Measurements from ENCODE around the gene HSPA1A.
"Not testable (repeated sequence)": the region's sequence is repeated elsewhere in the genome, so short reads cannot be mapped to it uniquely, and the experiment has no call there.

HSPA1A gene

DNA sequence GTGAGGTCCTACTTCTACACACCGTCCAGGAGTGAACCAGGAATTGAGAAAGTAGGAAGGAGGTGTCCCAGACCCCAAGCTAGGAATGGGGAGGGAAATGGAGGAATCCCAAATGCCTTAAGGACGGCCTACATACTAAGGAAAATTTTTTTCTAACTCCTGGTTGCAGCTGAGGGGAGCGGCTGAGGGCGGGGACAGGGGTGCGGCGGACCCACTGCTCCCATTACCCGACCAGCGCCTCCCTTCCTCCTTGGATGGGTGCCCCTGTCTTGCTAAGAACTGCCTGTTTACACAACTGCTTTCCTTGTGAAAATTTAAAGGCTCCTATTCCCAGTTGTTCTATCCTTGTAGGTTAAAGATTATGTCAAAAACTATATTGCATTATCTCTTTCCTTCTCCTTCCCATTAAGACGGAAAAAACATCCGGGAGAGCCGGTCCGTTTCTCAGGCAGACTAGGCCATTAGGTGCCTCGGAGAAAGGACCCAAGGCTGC, 11.5 kb downstream of the HSPA1A start:
- peaks cover 18% of the 10 kb centered on the region for H3K36me3 Mint-ChIP-seq (ENCODE audit: insufficient read depth)
- no peaks in the 10 kb centered on the region for H3K9me3 Mint-ChIP-seq
- peak overlapping the region; percentile 96 to 97 for H3K4me3 Mint-ChIP-seq
- peak overlapping the region; percentile 96 to 97 for H3K27ac Mint-ChIP-seq
- H3K27me3 Mint-ChIP-seq = no peaks in the 10 kb centered on the region
- DNase-seq = no peak
- peak; percentile 11 for ATAC-seq (replicated peaks)
- H3K4me1 Mint-ChIP-seq (ENCODE audit: low read depth in 2 of 2) = peaks cover 23 to 45% of the 10 kb centered on the region in 2 donors

DNA sequence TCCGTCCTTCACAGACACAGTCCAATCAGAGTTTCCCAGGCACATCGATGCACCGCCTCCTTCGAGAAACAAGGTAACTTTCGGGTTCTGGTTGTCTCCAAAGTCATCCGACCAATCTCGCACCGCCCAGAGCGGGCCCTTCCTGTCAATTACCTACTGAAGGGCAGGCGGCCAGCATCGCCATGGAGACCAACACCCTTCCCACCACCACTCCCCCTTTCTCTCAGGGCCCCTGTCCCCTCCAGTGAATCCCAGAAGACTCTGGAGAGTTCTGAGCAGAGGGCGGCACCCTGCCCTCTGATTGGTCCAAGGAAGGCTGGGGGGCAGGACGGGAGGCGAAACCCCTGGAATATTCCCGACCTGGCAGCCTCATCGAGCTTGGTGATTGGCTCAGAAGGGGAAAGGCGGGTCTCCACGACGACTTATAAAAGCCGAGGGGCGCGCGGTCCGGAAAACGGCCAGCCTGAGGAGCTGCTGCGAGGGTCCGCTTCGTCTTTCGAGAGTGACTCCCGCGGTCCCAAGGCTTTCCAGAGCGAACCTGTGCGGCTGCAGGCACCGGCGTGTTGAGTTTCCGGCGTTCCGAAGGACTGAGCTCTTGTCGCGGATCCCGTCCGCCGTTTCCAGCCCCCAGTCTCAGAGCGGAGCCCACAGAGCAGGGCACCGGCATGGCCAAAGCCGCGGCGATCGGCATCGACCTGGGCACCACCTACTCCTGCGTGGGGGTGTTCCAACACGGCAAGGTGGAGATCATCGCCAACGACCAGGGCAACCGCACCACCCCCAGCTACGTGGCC, 12.1 kb downstream of the HSPA1A start, which contains the start of gene HSPA1B:
Gene HSPA1B (plus strand): TSS at position 453 of the 794 bp plus-strand sequence. CDS start 213 bp downstream, at position 666.
- Mint-ChIP-seq H3K27ac (peak within 1 kb of the TSS; percentile 96 to 97), H3K4me3 (peak within 1 kb of the TSS; percentile 96 to 97), H3K4me1 (ENCODE audit: low read depth in 2 of 2) (peaks cover 18 to 39% of the 10 kb centered on the region in 2 donors), H3K36me3 (ENCODE audit: insufficient read depth) (peaks cover 12% of the 10 kb centered on the region), H3K27me3 (no peaks in the 10 kb centered on the region), H3K9me3 (no peaks in the 10 kb centered on the region)
- DNase-seq (peak; percentile 69 to 75 (median 73)), ATAC-seq (replicated peaks) (peak; percentile 67)

DNA sequence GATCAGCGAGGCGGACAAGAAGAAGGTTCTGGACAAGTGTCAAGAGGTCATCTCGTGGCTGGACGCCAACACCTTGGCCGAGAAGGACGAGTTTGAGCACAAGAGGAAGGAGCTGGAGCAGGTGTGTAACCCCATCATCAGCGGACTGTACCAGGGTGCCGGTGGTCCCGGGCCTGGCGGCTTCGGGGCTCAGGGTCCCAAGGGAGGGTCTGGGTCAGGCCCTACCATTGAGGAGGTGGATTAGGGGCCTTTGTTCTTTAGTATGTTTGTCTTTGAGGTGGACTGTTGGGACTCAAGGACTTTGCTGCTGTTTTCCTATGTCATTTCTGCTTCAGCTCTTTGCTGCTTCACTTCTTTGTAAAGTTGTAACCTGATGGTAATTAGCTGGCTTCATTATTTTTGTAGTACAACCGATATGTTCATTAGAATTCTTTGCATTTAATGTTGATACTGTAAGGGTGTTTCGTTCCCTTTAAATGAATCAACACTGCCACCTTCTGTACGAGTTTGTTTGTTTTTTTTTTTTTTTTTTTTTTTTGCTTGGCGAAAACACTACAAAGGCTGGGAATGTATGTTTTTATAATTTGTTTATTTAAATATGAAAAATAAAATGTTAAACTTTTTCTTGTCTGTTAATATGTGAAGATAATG, 14.4 kb downstream of the HSPA1A start:
- Mint-ChIP-seq H3K27ac (peak overlapping the region; percentile 90 to 93), H3K9me3 (no peaks in the 10 kb centered on the region), H3K4me3 (peak overlapping the region; percentile 87 to 88), H3K27me3 (no peaks in the 10 kb centered on the region), H3K4me1 (ENCODE audit: low read depth in 2 of 2) (peaks cover 17 to 33% of the 10 kb centered on the region in 2 donors), H3K36me3 (ENCODE audit: insufficient read depth) (peaks cover 20% of the 10 kb centered on the region)
- ATAC-seq (replicated peaks) (peak; percentile 31), DNase-seq (no peak)

DNA sequence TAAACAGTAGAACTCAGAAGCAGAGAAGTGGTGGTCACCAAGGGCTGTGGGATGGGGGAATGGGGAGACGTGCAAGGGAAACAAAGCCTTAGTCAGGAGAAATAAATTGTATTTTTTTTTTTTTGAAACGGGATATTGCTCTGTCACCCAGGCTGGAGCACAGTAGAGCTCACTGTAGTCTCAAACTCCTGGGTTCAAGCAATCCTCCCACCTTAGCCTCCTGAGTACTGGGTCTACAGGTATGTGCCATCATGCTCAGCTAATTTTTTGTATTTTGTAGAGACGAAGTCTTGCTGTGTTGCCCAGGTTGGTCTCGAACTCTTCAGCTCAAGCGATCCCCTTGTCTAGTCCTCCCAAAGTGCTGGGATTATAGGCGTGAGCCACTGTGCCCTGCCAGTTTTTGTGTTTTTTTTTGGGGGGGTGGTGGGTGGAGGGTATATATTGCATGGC, 15.6 kb downstream of the HSPA1A start:
- Mint-ChIP-seq H3K4me3 (peak overlapping the region; percentile 87 to 88), H3K27me3 (no peaks in the 10 kb centered on the region), H3K4me1 (ENCODE audit: low read depth in 2 of 2) (peaks cover 23 to 35% of the 10 kb centered on the region in 2 donors), H3K36me3 (ENCODE audit: insufficient read depth) (peaks cover 28% of the 10 kb centered on the region), H3K27ac (peak overlapping the region; percentile 90 to 93), H3K9me3 (no peaks in the 10 kb centered on the region)
- no peak for DNase-seq
- ATAC-seq (replicated peaks) = no peak

DNA sequence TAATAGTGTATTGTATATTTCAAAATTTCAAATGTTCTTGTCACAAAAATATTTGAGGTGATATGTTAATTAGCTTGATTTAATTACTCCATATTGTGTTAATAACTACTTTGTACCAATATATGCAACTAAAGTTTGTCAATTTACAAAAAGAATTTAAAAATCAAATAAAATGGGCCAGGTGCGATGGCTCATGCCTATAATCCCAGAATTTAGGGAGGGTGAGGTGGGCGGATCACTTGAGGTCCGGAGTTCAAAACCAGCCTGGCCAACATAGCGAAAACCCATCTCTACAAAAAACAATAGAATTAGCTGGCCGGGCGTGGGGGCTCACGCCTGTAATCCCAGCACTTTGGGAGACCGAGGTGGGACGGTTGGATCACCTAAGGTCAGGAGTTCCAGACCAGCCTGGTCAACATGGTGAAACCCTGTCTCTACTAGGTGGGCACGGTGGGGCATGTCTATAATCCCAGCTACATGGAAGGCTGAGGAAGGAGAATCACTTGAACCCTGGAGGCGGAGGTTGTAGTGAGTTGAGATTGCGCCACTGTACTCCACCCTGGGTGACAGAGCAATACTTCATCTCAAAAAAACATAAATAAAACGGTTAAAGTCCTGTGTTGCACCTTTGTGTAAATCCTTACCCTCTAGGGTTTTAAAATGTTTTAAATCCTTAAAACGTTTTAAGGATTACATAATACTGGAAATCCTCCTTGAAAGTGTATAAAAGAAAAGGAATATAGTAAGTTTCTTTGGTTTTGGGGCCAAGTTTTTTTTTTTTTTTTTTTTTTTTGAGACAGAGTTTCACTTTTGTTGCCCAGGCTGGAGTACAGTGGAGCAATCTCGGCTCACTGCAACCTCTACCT, 16.2 kb downstream of the HSPA1A start:
- ATAC-seq (replicated peaks) (no peak), DNase-seq (no peak)
- H3K27me3 Mint-ChIP-seq = no peaks in the 10 kb centered on the region

DNA sequence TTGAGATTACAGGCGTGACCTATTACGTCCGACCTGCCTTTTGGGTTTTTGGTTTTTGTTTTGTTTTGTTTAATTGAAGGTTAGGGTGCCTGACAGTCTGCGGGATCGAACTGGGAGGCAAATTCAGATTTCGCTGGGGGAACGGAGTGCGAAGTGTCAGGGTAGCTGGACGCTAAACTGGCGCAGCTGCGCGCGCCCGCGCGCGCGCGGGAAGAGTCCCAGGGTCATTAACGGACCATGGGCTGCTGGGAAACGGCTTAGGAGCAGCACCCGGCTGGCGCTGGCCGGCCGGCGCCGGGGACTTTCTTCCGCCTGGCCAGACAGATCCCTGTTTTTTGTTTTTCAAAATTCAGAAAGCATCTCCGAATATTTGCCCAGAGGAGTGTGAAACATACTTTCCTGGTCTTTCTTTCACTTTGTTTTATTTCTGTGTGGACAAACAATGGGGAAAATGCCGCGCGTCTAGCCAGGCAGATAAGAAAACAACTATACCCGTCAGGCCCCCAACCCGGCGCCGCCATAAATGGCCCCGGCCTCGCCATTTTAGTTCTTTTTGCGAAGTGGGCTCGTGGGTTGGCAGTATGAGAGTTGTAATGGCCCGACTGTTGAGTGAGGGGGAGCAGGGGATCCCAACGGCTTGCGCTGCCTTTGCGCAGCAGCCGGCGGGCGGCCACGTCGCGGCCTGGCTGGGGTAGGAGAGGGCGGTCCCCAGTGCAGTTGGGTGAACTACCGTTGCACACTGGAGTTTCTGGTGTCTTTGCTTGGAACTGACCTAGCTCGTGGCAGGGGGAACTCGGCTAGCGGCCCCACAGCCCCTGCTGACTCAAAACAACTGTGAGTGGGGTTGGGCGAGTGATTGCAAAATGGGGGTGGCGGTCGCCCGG, 19.3 kb downstream of the HSPA1A start:
- Mint-ChIP-seq H3K27ac (peak overlapping the region; percentile 99 to 100), H3K4me1 (ENCODE audit: low read depth in 2 of 2) (peaks cover 31 to 44% of the 10 kb centered on the region in 2 donors), H3K27me3 (no peaks in the 10 kb centered on the region), H3K4me3 (peak overlapping the region; percentile 85 to 93), H3K9me3 (no peaks in the 10 kb centered on the region), H3K36me3 (ENCODE audit: insufficient read depth) (peaks cover 57% of the 10 kb centered on the region)
- peak; percentile 68 to 83 (median 74) for DNase-seq
- peak; percentile 67 for ATAC-seq (replicated peaks)

More for the DNA sequence above, 16.2 kb downstream of the HSPA1A start:
- Mint-ChIP-seq H3K9me3 (no peaks in the 10 kb centered on the region), H3K27ac (peak overlapping the region in 1 of 2 donors; percentile 44), H3K4me3 (peak overlapping the region; percentile 87 to 88), H3K36me3 (ENCODE audit: insufficient read depth) (peaks cover 34% of the 10 kb centered on the region), H3K4me1 (ENCODE audit: low read depth in 2 of 2) (peaks cover 29 to 39% of the 10 kb centered on the region in 2 donors)

DNA sequence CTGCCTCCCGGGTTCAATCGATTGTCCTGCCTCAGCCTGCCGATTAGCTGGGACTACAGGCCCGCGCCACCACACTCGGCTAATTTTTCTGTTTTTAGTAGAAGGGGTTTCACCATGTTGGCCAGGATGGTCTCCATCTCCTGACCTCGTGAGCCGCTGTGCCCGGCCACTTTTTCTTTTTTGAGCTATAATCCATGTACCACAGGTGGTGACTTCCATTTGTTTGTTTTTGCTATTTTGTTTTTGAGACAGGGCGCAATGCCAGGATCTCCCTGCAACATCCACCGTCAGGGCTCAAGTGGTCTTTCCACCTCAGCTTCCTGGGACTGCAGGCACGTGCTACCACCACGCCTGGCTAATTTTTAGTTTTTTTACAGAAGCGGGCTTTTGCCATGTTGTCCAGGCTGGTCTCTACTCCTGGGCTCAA, 20.7 kb downstream of the HSPA1A start:
- no peaks in the 10 kb centered on the region for H3K27me3 Mint-ChIP-seq
- ATAC-seq (replicated peaks) = no peak

DNA sequence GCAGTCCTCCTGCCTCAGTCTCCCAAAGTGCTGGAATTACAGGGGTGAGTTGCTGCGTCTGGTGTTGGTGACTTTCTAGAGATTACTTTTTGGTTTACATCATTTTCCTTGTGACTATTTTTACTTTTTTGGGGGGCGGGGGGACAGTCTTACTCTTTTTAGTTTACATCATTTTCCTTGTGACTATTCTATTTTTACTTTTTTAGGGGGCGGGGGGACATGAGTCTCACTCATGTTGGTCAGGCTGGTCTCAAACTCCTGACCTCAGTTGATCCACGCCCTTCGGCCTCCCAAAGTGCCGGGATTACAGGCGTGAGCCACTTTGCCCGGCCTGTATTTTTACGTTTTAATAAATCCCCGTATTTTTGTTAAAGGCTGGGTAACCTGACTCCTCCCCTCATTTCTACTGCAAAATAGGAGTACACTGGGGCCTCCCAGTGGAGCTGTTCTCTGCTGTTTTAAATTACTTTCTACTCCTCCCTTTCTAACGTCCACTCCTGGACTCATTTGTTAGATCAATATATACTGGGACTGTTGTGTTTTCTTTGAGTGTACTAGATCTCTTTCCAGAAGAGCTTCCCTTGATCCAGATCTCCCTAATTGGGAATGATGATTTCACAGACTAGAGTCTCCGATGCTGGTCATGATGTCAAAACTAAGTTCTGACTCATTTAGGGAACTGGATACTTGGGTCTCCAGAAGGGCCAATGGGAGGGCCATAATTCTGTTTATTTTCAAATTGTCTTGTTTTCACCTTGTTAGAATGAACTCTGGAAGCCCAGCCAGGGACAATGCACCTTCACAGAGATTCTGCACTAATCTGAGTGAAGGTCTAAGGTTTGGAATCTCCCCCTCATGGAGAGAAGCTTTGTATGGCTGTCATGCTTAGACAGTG, 21.4 kb downstream of the HSPA1A start:
- DNase-seq (no peak), ATAC-seq (replicated peaks) (no peak)
- Mint-ChIP-seq H3K4me1 (ENCODE audit: low read depth in 2 of 2) (peaks cover 26 to 29% of the 10 kb centered on the region in 2 donors), H3K36me3 (ENCODE audit: insufficient read depth) (peaks cover 78% of the 10 kb centered on the region), H3K27me3 (no peaks in the 10 kb centered on the region), H3K27ac (peak overlapping the region; percentile 99 to 100), H3K4me3 (peak overlapping the region; percentile 85 to 93), H3K9me3 (no peaks in the 10 kb centered on the region)

More for the DNA sequence above, 20.7 kb downstream of the HSPA1A start:
- H3K4me3 Mint-ChIP-seq = peak overlapping the region; percentile 85 to 93
- peak overlapping the region; percentile 99 to 100 for H3K27ac Mint-ChIP-seq
- H3K36me3 Mint-ChIP-seq (ENCODE audit: insufficient read depth) = peaks cover 71% of the 10 kb centered on the region
- DNase-seq = no peak
- peaks cover 26 to 29% of the 10 kb centered on the region in 2 donors for H3K4me1 Mint-ChIP-seq (ENCODE audit: low read depth in 2 of 2)
- no peaks in the 10 kb centered on the region for H3K9me3 Mint-ChIP-seq

DNA sequence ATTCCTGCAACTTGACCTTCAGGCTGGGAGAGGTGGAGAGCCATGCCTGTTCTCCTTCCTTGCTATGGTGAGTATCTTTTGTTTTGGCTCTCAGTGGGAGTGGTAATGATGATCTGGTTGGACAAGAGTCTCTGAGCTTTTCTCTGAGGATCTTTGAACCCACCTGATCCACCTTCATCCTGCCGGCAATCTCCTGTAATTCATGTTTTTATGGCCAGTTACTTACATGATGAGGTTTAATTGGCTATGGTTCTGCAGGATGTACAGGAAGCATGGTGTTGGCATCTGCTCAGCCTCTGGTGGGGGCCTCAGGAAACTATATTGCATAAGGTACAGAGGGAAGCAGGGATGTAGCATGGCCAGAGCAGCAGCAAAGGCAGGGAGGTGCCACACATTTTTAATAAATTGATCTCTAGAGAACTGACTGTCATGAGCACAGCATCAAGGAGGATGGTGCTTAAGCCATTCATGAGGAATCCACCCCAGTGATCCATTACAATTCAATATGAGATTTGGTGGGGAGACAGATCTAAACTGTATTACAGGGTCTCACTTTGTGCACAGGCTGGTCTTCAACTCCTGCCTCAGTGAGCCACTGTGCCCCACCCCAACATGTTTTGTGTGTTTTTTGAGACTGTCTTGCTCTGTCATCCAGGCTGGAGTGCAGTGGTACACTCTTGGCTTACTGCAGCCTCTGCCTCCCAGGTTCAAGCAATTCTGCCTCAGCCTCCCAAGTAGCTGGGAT, 22.2 kb downstream of the HSPA1A start:
- Mint-ChIP-seq H3K4me3 (peak overlapping the region; percentile 85 to 93), H3K36me3 (ENCODE audit: insufficient read depth) (peaks cover 81% of the 10 kb centered on the region), H3K27me3 (no peaks in the 10 kb centered on the region), H3K27ac (peak overlapping the region; percentile 99 to 100), H3K4me1 (ENCODE audit: low read depth in 2 of 2) (peaks cover 26 to 29% of the 10 kb centered on the region in 2 donors), H3K9me3 (no peaks in the 10 kb centered on the region)
- ATAC-seq (replicated peaks) (no peak), DNase-seq (no peak)

DNA sequence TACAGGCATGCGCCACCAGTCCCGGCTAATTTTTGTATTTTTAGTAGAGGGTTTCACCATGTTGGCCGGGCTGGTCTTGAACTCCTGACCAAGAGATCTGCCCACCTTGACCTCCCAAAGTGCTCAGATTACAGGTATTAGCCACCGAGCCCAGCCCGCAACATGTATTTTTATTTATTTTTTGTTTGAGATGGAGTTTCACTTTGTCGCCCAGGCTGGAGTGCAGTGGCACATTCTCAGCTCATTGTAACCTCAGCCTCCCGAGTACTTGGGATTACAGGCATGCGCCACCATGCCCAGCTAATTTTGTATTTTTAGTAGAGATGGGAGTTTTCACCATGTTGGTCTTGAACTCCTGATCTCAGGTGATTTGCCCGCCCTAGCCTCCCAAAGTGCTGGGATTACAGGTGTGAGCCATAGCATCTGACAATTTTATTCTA, 22.8 kb downstream of the HSPA1A start:
- H3K4me3 Mint-ChIP-seq = peak overlapping the region; percentile 85 to 93
- peak overlapping the region; percentile 99 to 100 for H3K27ac Mint-ChIP-seq
- H3K27me3 Mint-ChIP-seq; H3K9me3 Mint-ChIP-seq; ATAC-seq (replicated peaks); DNase-seq: not testable (repeated sequence)
- H3K36me3 Mint-ChIP-seq (ENCODE audit: insufficient read depth) = peaks cover 81% of the 10 kb centered on the region
- peaks cover 26 to 29% of the 10 kb centered on the region in 2 donors for H3K4me1 Mint-ChIP-seq (ENCODE audit: low read depth in 2 of 2)

DNA sequence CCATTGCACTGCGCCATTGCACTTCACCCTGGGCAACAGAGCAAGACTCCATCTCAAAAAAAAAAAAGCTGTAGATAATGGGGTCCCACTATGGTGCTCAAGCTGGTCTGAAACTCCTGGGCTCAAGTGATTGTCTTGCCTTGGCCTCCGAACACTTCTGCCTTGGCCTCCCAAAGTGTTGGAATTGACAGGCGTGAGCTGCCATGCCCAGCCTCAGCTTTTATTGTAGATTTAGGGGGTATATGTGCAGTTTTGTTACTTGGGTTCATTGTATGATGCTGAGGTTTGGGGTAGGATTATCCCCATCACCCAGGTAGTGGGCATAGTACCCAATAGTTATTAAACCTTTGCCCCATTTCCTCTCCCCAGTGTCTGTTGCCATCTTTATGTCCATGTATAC, 23.6 kb downstream of the HSPA1A start:
- Mint-ChIP-seq H3K27me3 (no peaks in the 10 kb centered on the region), H3K27ac (peak overlapping the region in 1 of 2 donors; percentile 99), H3K9me3 (no peaks in the 10 kb centered on the region), H3K4me3 (peak overlapping the region in 1 of 2 donors; percentile 93), H3K36me3 (ENCODE audit: insufficient read depth) (peaks cover 79% of the 10 kb centered on the region), H3K4me1 (ENCODE audit: low read depth in 2 of 2) (peaks cover 26 to 29% of the 10 kb centered on the region in 2 donors)
- DNase-seq (no peak), ATAC-seq (replicated peaks) (no peak)

All from effector memory CD8-positive, alpha-beta T cell (primary cell).